Measurements from ENCODE around the gene ZFAND5.

- TF ChIP-seq EZH2phosphoT487 (IDR thresholded peaks at IDR 0.05; ENCODE audit: unreplicated experiment) (no peak), POLR2AphosphoS5 (IDR thresholded peaks at IDR 0.05; ENCODE audit: low read depth) (no peak), CTCF (conservative IDR thresholded peaks at IDR 0.05; ENCODE audit: low read depth in 2 of 2) (no peak), CREB1 (CRISPR knock-in tag; IDR thresholded peaks at IDR 0.05; ENCODE audit: low read depth) (no peak), EZH2 (IDR thresholded peaks at IDR 0.05; ENCODE audit: low read depth, unreplicated experiment) (no peak), JUNB (IDR thresholded peaks at IDR 0.05; ENCODE audit: unreplicated experiment) (no peak)
These were observed 60.5 kb downstream of the ZFAND5 start for GRCh38 chr9:72304538-72304937.
